Inflammatory macrophage treated with lipopolysaccharide for 4 hours (primary cell): ENCODE data around the gene ADAMTS17.
"Not testable (repeated sequence)": the region's sequence is repeated elsewhere in the genome, so short reads cannot be mapped to it uniquely, and the experiment has no call there.

ENCODE experiments used
- DNase-seq: peaks from one replicate; pipeline ENCODE4 v3.0.0-alpha.2; 2020

Gene ADAMTS17

DNA sequence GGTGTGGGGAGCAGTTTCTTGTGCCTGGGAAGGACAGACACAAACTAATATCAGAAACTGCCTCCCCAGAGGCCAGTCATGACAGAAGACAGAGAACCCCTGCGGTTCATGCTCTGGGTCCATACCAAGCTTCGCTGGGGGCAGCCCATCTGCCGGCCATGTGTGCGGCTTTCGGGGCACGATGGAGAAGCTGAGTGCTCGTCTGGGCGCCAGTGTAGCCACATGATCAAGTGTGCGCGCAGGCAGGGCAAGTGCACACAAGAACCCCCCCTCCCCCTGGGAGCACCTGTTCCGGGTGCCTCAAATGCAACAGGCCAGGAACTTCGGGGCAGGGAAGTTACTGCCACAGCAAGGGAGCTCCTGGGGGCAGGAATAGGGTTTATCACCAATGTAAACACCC, 1.8 kb downstream of the ADAMTS17 start:
- no peak for DNase-seq

DNA sequence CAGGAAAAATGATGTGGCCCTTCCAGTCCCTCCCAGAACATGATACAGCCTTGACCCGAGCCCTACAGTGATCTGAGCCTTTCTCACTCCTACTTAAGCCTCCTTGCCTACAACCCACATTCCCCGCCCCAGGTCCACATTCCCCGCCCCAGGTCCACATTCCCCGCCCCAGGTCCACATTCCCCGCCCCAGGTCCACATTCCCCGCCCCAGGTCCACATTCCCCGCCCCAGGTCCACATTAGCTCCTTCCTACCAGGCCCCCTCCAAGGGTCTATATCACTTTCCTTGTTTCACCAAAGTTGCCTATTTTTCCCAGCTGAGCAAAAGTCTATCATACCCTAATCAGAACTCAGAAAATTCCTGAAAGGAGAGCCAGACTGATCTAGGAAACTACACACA, 2.3 kb downstream of the ADAMTS17 start:
- not testable (repeated sequence) for DNase-seq

DNA sequence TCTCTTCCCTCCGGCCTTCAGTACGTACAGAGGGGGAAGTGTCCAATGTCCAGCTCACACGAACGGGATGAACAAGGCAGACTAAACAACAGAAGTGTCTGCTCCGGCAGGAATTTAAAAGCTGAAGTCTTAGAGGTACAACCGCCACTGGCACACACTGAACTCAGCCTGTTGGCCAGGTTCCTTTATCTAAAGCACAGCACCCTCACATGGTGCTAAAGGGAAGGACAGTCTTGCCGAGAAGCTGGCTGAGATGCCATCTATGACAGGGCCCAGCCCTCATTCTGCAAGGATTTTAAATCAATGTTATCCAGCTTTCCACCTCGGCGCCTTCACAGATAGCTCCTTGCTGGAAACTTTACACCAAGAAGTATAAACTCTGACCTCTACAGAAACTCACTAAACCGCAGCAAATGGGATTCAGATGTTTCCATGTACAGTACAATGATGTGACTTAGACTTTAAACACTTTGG, 2.8 kb downstream of the ADAMTS17 start:
- DNase-seq, result peak; percentile 57

DNA sequence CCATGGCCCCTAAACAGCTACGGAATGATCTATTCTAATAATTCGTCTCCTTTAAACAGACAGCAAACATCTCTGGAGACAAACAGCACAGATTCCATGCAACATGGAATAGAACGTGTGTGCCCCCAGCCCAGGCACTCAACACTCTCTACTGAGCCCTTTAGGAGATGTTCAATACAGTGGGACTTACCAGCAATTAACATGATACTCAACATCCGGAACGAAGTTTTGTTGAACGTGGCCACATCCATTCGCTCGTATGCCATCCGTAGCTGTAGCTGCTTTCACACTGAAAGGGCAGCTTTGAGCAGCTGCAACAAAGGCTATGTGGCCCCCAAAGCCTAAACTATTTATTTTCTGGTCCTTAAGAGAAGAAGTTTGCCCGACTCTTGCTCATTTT, 3.5 kb downstream of the ADAMTS17 start:
- DNase-seq, result no peak

DNA sequence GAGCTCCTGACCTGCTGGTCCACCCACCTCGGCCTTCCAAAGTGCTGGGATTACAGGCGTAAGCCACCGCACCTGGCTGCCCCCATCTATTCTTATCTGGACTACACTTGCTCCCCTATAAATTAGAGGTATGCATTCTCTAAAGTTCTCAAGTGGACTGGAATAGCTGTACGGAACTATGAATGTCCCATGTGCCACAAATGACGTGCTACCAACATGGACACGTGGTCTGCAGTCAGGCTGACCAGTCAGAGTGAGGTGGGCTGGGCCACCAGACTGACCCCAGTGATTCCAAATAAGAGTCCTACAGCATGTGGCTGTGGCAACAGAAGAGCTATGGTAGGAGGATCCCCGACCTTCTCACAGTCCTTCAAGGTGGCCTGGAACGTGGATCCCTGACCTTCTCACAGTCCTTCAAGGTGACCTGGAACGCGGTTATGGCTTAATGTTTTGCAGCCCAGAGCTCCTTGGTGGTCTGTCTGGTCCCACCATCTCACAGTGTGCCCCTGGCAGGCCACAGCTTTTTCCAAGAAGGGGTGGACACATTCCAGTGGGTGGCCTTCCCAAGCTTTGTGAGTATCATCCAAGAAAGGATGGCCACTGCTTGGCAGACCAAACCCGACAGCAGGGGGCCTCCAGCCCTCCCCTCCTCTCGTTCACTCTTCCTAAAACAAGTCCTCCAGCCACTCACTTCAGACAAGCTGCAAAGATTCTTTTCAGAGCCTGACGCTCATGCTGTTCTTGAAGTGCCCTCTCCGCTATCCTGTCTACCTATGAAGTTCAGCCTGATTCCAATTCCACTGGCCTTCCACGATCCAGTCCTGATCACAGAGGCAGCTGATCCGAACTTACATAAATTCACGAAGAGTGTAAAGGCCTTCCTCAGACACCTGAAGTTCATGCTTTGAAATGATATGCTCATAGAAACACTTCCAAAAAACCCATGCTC, 4.4 kb downstream of the ADAMTS17 start:
- no peak for DNase-seq

DNA sequence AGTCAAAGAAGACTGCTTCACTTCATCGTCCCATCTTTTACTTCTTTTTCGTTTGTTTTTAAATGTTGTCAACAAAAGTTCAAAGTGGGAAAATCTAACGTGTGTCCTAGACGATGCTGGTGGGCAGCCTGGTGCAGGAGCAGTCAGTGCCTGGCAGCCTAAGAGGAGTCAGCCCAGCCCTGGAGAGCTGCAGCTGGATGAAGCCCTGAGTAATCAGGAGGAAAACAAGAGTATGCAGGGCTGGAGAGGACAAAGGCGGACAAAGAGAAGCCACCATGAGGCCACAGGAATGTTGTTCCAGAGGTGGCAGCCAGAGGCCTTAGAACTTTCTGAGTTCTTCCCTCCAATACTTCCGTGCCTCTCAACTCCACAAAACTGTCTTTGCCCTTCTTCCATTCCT, 5.7 kb downstream of the ADAMTS17 start:
- DNase-seq, result no peak

DNA sequence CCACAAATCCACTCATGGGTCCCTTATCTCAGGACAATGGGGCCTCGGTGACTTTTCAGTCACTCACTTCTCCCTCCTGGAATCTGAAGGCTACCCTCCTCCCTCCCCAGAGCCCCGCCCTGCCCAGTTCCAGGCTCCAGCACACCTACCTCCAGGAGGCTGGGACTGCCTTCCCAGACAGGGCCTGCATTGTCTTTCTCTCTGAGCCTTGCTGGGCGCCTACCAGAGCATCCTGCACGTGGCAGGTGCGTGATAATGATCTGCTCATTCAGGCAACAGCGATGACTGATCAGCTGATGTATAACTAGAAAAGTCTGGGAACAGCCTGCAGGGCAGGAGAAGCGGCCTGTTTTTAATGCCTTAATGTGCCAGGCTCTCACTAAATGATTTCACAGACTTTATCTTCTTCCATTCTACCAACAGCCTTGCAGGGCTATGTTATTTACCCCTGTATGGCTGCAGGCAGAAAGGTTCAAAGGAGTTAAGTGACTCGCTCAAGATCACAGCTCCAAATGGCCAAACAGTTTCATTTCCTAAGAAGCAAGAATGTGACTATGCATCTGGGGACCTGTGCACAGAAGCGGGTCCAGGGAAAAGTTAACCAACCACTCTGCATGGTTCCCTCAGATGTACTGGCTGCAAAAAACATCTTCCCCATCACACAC, 6.3 kb downstream of the ADAMTS17 start:
- no peak for DNase-seq

DNA sequence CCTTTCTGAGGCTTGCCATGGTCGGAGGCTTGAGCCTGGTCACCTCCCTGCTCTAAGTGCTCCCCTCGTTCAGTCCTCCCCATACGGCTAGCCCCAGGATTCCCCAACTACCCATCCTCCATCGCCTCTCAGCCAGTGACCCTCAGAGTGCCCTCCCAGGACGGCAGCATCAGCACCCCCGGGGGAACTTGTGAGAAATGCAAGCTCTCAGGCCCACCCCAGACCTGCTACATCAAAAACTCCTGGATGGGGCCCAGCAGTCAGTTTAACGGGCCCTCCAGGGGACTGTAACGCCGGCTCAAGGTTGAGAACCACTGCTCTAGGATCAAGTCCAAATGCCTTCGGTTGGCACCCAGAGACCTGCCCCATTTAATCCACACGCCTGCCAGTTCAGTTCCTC, 6.9 kb downstream of the ADAMTS17 start:
- DNase-seq, result no peak

DNA sequence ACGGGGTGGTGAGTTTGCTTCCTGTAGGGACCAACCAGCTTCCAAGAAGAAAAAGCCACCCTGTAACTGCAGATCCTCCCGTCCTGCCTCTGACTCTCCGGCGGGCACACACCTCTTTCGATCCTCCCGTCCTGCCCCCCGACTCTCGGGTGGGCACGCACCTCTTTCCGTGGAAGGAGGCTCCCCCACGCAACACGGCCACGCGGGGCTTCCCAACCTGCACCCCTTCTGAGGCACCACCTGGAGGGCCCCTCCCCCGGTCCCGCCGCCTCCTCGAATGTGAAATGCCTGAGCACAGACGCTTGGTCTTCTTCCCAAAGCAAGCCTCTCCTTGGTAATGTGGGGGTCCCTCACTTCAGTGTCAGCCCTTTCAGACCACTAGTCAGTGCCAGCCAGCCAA, 7.3 kb downstream of the ADAMTS17 start:
- DNase-seq, result no peak

DNA sequence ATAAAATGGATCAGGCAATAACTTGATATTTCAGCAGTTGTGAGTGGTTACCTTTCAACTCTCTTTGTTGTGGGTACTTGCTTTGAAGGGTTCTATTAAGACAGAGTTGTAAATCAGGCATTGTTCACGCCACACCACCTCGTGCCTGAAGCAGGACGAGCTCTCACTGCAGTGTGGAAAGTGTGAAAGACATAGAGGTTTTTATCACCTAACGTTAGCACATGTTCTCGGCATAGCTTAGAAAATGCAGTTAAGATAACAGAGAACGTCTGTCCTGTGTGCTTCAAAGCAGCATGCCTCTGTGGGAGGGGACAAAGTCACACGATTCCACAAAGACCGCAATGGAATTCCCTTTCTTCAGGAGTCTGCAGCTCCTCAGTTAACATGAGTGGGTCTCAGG, 7.8 kb downstream of the ADAMTS17 start:
- no peak for DNase-seq

DNA sequence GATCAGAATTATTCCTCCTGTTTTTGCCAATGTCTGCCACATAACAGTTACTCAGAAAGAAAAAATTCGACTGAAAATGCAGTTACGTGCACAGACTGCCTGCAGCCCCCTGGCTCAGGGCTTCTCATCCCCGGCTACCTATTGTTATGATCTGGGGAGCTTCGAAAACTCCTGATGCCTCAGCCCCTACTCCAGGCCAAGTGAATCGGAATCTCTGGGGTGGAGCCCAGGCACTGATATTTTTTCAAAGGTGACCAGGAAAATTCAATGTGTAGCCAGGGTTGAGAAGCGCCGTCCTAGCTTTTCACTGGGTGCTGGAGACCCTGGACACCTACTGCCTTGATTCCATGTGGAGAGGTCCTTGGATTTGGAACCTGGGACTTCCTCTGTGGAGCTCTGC, 8.5 kb downstream of the ADAMTS17 start:
- DNase-seq, result no peak

DNA sequence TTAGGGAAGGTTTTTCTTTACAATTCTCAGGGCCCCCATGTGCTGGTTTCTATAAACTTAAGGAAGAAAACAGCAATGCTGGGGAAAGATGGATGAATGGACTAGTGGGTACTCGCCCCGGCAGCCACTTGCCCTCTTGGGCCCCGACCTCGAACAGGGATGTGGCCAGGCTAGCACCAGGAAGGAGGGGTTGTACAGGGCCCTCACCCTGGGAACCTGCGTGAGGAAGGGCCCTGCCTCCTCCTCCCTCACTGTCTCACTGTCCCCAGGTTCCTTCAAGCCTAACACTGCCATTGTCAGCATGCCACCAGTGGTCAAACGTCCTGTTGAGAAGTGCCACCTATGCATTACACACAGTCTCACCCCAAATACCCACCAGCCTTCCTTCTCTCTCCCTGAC, 9.1 kb downstream of the ADAMTS17 start:
- DNase-seq, result no peak

DNA sequence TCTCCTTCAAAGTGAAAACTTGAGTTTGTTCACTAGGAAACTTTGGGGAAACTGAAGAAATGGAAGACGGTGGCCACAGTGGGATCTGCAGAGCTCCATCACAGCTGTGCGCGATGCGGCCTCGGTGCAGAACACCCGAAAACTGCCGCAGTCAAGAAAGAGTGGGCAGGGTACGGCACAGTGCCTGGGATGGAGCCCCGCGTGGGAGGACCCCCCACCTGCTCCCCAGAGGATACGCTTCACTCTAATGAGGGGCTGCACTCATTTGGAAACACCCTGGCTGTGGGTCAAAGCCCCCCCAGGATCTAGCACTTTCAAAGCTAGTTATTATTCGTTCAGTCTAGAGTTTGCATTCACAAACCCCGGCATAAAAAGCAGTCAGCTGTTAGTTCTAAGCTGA, 9.5 kb downstream of the ADAMTS17 start:
- no peak for DNase-seq

DNA sequence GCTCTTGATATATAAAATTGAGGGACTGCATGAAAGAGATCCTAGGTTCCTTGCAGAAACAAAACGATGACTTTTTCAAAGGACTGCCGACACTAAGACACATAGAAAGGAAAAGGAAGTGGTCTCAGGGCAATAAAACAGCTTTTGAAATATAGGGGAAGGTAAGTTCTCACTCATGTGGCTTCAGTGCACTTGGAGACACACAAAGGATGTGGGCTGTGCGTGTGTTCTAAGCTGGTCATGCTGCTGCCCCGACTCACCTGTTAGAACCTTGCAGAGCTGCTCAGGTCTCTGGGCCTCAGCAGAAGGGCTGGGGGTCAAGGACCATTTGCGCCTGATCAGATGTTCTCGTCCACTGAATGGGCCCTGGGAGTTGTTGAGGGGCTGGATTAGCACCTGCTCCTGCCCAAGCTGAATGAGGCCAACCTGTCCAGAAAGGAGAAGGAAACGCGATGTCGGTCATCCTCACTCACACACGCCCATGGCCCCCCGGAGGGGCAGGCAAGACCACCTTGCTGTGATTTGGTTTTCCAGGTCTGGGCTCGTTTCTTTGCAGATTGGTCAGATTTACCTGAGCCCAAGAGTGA, 11.1 kb downstream of the ADAMTS17 start:
- no peak for DNase-seq

DNA sequence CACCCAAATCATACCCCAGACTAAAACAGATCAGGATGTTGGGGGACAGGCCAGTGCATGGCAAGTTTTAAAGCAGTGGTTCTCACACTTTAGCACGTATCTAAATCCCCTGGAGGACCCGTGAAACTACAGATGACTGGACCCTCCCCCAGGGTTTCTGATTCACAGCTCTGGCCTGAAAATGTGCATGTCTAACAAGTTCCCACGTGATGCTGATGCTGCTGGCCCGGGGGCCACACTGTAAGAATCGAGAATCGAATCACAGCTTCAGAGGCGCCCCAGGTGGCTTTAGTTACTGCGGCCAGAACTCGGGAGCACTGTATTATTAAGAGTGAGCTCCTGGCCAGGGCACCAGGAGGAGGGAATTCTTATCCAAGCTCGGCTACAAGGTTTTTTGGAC, 11.6 kb downstream of the ADAMTS17 start:
- no peak for DNase-seq

DNA sequence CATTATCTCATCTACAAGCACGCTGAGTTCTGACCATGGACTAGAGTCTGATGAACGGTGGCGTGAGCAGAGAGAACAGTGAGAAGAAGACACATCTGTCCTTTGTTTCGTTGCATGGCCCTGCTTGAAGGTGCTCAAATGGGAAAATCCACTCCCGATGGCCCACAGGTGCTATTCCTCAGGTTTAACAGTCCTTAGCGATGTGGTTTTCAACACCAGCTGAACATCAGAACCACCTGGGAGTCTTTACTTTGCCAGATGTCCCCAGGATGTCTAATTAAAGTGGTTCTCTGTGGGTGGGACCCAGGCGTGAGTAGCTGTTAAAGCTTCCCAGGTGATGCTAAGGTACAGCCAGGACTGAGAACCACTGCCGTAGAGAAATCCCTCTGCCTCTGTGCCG, 13.0 kb downstream of the ADAMTS17 start:
- DNase-seq, result no peak

DNA sequence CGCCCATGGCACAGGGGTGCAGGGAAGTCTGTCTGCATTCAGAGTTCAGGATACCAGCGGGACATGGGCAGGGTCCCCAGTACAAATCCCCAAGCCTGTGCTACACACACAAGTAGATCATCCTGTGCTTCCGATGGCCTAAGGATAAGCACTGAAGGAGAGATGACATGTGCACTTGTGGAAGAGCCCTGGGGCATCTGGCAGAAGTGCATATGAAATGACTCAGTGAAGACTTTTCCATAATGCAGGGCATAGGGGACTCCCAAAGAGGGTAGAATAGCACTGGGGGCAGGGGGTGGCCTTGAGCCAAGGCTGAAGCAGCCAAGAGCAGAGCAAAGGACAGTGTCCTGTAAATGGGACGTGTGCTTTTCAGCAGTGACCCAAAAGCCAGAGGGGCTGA, 22.9 kb downstream of the ADAMTS17 start:
- no peak for DNase-seq

DNA sequence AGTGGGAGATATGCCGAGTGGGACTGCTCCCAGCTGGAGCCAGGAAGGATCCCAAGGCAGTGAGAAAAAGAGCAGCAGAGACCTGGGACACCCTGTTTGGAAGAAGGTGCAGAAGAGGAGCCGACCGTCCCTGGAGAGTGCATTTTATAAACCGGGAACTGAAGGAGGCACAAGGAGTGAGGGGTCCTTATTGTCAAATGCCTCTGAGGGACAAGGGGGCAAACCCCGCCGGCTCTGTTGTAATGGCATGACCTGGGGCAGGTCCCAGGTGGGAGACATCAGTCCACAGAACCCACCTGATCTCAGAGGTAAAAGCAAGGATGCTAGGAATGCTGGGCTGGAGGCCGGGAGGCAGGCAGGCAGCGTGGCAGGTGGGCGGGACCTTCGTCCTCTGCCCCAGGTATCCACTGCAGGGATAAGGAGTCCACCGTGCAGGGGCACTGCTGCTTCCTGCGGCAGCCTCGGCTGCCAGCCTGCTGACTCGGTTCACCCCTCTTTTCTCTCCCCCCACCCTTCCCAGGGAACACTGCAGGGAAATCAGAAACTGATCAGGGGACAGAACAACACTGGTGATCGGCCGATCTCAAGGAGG, 26.9 kb downstream of the ADAMTS17 start:
- DNase-seq, result no peak

DNA sequence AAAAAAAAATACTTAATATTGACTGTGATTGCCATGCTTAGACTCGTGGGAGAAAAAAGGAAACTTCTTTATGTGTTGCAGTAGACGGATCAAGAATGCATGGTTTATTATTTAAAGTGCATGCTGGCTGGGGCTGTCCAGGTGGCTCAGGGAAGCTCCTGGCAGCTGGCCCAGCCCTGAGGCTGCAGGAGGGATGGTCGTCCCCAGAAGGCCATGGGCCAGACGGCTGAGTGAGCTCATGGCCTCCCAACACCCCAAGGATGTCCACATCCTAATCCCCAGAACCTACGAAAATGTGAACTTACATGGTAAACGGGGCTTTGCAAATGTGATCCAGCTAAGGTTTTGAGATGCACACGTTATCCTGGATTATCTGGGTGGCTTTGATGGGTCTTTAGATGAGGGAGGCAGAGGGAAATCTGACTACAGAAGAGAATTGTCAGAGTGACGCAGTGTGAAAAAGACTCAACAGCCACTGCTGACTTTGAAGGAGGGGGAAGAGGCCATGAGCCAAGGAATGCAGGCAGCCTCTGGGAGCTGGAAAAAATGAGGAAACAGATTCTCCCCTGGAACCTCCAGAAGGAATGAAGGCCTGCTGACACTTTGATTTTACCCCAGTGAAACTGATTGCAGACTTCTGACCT, 29.8 kb downstream of the ADAMTS17 start:
- DNase-seq, result no peak

DNA sequence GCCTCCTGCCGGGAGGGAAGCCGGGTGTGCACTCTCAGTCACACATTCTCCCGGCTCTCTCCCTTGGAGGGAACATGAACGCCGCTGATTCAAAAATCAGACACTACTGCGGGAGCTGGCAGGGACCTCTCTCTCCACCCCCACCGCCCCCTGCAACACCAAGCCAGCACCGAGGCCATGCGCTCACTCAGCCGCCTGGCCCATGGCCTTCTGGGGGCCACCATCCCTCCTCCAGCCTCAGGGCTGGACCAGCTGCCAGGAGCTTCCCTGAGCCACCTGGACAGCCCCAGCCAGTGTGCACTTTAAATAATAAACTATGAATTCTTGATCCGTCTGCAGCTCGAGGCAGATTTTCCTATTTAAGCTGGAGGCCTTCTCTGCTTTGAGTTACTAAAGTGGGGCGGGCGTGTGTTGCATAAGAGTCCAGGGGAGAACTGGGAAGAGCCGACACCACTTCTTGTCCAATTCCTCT, 30.6 kb downstream of the ADAMTS17 start:
- DNase-seq, result no peak

DNA sequence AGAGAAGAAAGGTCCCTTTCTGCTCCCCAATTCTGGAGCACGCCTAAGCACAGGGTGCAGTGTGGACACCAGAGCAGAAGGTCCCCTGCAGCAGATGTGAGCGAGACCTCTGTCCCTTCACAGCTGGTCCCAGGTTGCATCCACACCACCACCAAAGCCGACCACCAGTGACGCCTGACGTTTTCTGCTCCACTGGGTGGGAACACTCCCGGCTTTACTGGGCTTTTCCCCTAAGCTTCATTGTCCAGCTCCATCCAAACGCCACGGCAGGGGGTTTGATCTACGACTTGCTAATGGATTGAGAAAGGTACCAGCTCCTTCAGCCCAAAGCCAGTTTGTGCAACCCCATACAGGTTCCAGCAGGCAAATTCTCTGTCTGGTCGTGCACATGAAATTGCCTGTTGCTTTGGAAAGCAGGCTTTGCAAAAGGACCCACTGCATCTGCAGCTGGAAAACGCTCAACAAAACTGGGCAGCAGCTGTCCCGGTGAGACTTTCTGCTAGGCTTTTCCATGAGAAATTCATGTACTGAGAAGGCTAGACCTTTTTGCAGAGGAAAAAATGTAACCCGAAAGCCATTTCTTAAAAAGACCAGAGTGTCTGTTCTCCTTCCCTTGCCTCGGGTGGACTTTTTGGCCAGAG, 31.1 kb downstream of the ADAMTS17 start:
- no peak for DNase-seq

DNA sequence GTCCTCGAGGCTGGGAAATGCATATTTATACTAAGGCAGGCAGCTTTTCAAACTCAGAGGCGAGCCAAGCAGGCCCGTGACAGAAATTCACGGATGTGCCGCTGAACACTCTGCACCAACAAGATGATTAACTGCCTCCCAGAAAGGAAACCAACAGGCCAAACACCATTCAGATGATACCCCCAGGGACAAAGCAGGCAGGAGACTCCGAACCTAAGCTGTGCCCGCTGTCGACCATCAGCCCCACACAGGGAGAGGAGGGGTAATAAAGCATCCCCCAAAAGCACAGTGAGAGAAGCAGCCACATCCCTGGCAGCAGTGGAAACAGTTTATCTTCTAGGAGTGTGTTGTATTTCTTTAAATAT, 31.8 kb downstream of the ADAMTS17 start:
- DNase-seq, result no peak
